Liver (tissue), 9 donors: ENCODE data around the gene SCEL. TPM values are rescaled to one million over a fixed set of nuclear protein-coding genes. Genes with fewer than 3 reads are reported as not detected.

ENCODE experiments used
- DNase-seq: peaks from one replicate; pipeline ENCODE4 v3.0.0-alpha.2; 2017; ENCODE audit warnings: low spot score
- H3K27ac ChIP-seq, 2 donors: one replicate each; pipeline ENCODE4 v1.7.0; 2013; ENCODE audit warnings: inconsistent platforms in 2 of 2, low read length in 2 of 2, control low read depth in 1 of 2, low read depth in 1 of 2, mild to moderate bottlenecking in 1 of 2
- H3K27me3 ChIP-seq, 4 donors: one replicate each; pipeline versions ENCODE4 v1.6.1 to v1.7.0; 2013; ENCODE audit warnings: low read length in 3 of 4, inconsistent platforms in 1 of 4, mild to moderate bottlenecking in 1 of 4, moderate library complexity in 1 of 4; ENCODE audit not compliant: control insufficient read depth in 4 of 4, insufficient read depth in 4 of 4
- H3K36me3 ChIP-seq, 4 donors: one replicate each; pipeline versions ENCODE4 v1.6.1 to v1.7.0; 2013; ENCODE audit warnings: low read length in 3 of 4, mild to moderate bottlenecking in 3 of 4, low read depth in 1 of 4, moderate library complexity in 1 of 4; ENCODE audit not compliant: control insufficient read depth in 4 of 4, insufficient read depth in 3 of 4
- H3K4me1 ChIP-seq, 4 donors: one replicate each; pipeline versions ENCODE4 v1.6.1 to v1.7.0; 2013; ENCODE audit warnings: low read length in 3 of 4, mild to moderate bottlenecking in 3 of 4, moderate library complexity in 1 of 4; ENCODE audit not compliant: control insufficient read depth in 4 of 4, insufficient read depth in 4 of 4
- H3K4me3 ChIP-seq, 3 donors: one replicate each; pipeline versions ENCODE4 v1.6.1 to v1.7.0; 2013; ENCODE audit warnings: low read length in 3 of 3, control low read depth in 1 of 3, low read depth in 1 of 3, mild to moderate bottlenecking in 1 of 3
- H3K9ac ChIP-seq, 2 donors: one replicate each; pipeline ENCODE4 v1.7.0; 2013; ENCODE audit warnings: low read length in 2 of 2, mild to moderate bottlenecking in 2 of 2, moderate library complexity in 2 of 2, control low read depth in 1 of 2, low read depth in 1 of 2
- H3K9me3 ChIP-seq, 4 donors: one replicate each; pipeline versions ENCODE4 v1.6.1 to v1.7.0; 2013; ENCODE audit warnings: low read length in 3 of 4; ENCODE audit not compliant: control insufficient read depth in 4 of 4
- CTCF ChIP-seq: fragments of 150-350 bp; IDR thresholded peaks from 2 replicates; pipeline ENCODE4 v1.5.1; 2017; ENCODE audit warnings: improper control_type of control experiment, low read depth, low read length; ENCODE audit not compliant: missing input control
- EGR1 ChIP-seq, 2 donors: IDR thresholded peaks; 2 replicates each; pipeline ENCODE4 v1.6.1; 2016 to 2018; ENCODE audit warnings: antibody characterized with exemption in 2 of 2, low read depth in 2 of 2
- FOXA1 ChIP-seq: IDR thresholded peaks from 2 replicates; pipeline ENCODE4 v1.6.1; 2016; ENCODE audit warnings: antibody characterized with exemption
- FOXA2 ChIP-seq: IDR thresholded peaks from 2 replicates; pipeline ENCODE4 v1.6.1; 2016; ENCODE audit warnings: antibody characterized with exemption
- GABPA ChIP-seq, 2 donors: IDR thresholded peaks in 1 of 2; conservative IDR thresholded peaks in 1 of 2; 2 replicates each; pipeline ENCODE4 v1.6.1; 2016; ENCODE audit warnings: antibody characterized with exemption in 2 of 2, mild to moderate bottlenecking in 1 of 2, moderate library complexity in 1 of 2
- HNF4A ChIP-seq, 2 donors: conservative IDR thresholded peaks; 2 replicates each; pipeline ENCODE4 v1.6.1; 2016; ENCODE audit warnings: antibody characterized with exemption in 2 of 2, mild to moderate bottlenecking in 2 of 2
- HNF4G ChIP-seq: IDR thresholded peaks from 2 replicates; pipeline ENCODE4 v1.6.1; 2016; ENCODE audit warnings: antibody characterized with exemption
- JUND ChIP-seq, 2 donors: IDR thresholded peaks; 2 replicates each; pipeline ENCODE4 v1.6.1; 2016; ENCODE audit warnings: antibody characterized with exemption in 2 of 2
- MAX ChIP-seq: IDR thresholded peaks from 2 replicates; pipeline ENCODE4 v1.6.1; 2016; ENCODE audit warnings: antibody characterized with exemption
- NR2F2 ChIP-seq: IDR thresholded peaks from 2 replicates; pipeline ENCODE4 v1.6.1; 2016; ENCODE audit warnings: antibody characterized with exemption
- RAD21 ChIP-seq, 2 donors: IDR thresholded peaks; 2 replicates each; pipeline ENCODE4 v1.6.1; 2016; ENCODE audit warnings: antibody characterized with exemption in 2 of 2, mild to moderate bottlenecking in 2 of 2
- RXRA ChIP-seq, 2 donors: IDR thresholded peaks; 2 replicates each; pipeline ENCODE4 v1.6.1; 2017 to 2018; ENCODE audit warnings: antibody characterized with exemption in 2 of 2, mild to moderate bottlenecking in 1 of 2
- SP1 ChIP-seq: IDR thresholded peaks from 2 replicates; pipeline ENCODE4 v1.6.1; 2018; ENCODE audit warnings: antibody characterized with exemption, mild to moderate bottlenecking
- TAF1 ChIP-seq: conservative IDR thresholded peaks from 2 replicates; pipeline ENCODE4 v1.6.1; 2016; ENCODE audit warnings: antibody characterized with exemption, mild to moderate bottlenecking
- YY1 ChIP-seq: IDR thresholded peaks from 2 replicates; pipeline ENCODE4 v1.6.1; 2016; ENCODE audit warnings: antibody characterized with exemption, mild to moderate bottlenecking
- WGBS: extraction: QIAGEN DNeasy Blood & Tissue Kit; methylation state at CpG from one replicate; pipeline ENCODE4 v1.1.7; 2013; 5-methylcytosine and 5-hydroxymethylcytosine counted together
- polyA plus RNA-seq, 2 donors: library from polyadenylated mRNA; stranded (reverse) in 1 of 2; unstranded in 1 of 2; fragments of 200-250 nt in 1 of 2; fragments of >200 nt in 1 of 2; fragmentation: Nextera tagmentation in 1 of 2; extraction: Ambion mirVana in 1 of 2; gene quantifications; one replicate each; pipeline versions ENCODE4 v1.2.1 to v1.2.3, GENCODE V29; 2013 to 2015
- total RNA-seq, 2 donors: library from RNA; depleted of rRNA; stranded (reverse); fragments of >200 nt; gene quantifications; one replicate each; pipeline ENCODE4 v1.2.3, GENCODE V29; 2014
- TF ChIP-seq, protein P1 (sequence below): IDR thresholded peaks from 2 replicates; pipeline ENCODE4 v1.6.1; 2016; ENCODE audit warnings: antibody characterized with exemption
- TF ChIP-seq, protein P2 (sequence below): IDR thresholded peaks from 2 replicates; pipeline ENCODE4 v1.6.1; 2016; ENCODE audit warnings: antibody characterized with exemption, mild to moderate bottlenecking
- TF ChIP-seq, protein P3 (sequence below): IDR thresholded peaks from 2 replicates; pipeline ENCODE4 v1.6.1; 2016; ENCODE audit warnings: antibody characterized with exemption
- donor health status: healthy.
- donor health status: healthy.
- donor health status: healthy.
- donor health status: healthy.
- donor health status: healthy.

The SCEL gene
- total and polyA plus RNA-seq, 4 donors: 0.02 TPM; not detected in 3

- no peak for DNase-seq
- no peak overlapping the region for H3K27ac ChIP-seq
- no peak overlapping the region for H3K4me3 ChIP-seq
- TF ChIP-seq HNF4G: no peak
- TF ChIP-seq, protein P1, sequence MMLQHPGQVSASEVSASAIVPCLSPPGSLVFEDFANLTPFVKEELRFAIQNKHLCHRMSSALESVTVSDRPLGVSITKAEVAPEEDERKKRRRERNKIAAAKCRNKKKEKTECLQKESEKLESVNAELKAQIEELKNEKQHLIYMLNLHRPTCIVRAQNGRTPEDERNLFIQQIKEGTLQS: no peak
- TF ChIP-seq RXRA (IDR thresholded peaks at IDR 0.05): no peak
- no peak for TF ChIP-seq YY1
- TF ChIP-seq, protein P2, sequence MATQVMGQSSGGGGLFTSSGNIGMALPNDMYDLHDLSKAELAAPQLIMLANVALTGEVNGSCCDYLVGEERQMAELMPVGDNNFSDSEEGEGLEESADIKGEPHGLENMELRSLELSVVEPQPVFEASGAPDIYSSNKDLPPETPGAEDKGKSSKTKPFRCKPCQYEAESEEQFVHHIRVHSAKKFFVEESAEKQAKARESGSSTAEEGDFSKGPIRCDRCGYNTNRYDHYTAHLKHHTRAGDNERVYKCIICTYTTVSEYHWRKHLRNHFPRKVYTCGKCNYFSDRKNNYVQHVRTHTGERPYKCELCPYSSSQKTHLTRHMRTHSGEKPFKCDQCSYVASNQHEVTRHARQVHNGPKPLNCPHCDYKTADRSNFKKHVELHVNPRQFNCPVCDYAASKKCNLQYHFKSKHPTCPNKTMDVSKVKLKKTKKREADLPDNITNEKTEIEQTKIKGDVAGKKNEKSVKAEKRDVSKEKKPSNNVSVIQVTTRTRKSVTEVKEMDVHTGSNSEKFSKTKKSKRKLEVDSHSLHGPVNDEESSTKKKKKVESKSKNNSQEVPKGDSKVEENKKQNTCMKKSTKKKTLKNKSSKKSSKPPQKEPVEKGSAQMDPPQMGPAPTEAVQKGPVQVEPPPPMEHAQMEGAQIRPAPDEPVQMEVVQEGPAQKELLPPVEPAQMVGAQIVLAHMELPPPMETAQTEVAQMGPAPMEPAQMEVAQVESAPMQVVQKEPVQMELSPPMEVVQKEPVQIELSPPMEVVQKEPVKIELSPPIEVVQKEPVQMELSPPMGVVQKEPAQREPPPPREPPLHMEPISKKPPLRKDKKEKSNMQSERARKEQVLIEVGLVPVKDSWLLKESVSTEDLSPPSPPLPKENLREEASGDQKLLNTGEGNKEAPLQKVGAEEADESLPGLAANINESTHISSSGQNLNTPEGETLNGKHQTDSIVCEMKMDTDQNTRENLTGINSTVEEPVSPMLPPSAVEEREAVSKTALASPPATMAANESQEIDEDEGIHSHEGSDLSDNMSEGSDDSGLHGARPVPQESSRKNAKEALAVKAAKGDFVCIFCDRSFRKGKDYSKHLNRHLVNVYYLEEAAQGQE: no peak
- no peak for TF ChIP-seq FOXA2
- TF ChIP-seq MAX: no peak
- TF ChIP-seq JUND (IDR thresholded peaks at IDR 0.05): no peak
- no peak for TF ChIP-seq RAD21 (IDR thresholded peaks at IDR 0.05)
- TF ChIP-seq FOXA1: no peak
- TF ChIP-seq GABPA (IDR thresholded peaks at IDR 0.05 in 1 of 2, conservative IDR thresholded peaks at IDR 0.05 in 1 of 2): no peak
- TF ChIP-seq HNF4A (conservative IDR thresholded peaks at IDR 0.05): no peak
- no peak for TF ChIP-seq NR2F2
- TF ChIP-seq SP1: no peak
- TF ChIP-seq TAF1: no peak
- TF ChIP-seq EGR1 (IDR thresholded peaks at IDR 0.05; ENCODE audit: low read depth in 2 of 2): no peak
- TF ChIP-seq CTCF: no peak
- no peak overlapping the region for H3K9ac ChIP-seq
- peaks cover 0 to 3% (median 0%) of the 10 kb centered on the region in 4 donors for H3K4me1 ChIP-seq
- peaks cover 0 to 5% (median 0%) of the 10 kb centered on the region in 4 donors for H3K27me3 ChIP-seq
- WGBS: 43% methylated on average over 1 of the region's 1 CpG
- no peaks in the 10 kb centered on the region for H3K9me3 ChIP-seq
- H3K36me3 ChIP-seq: no peaks in the 10 kb centered on the region
These were observed 61.3 kb downstream of the SCEL start for GRCh38 chr13:77596777-77597176.

DNA sequence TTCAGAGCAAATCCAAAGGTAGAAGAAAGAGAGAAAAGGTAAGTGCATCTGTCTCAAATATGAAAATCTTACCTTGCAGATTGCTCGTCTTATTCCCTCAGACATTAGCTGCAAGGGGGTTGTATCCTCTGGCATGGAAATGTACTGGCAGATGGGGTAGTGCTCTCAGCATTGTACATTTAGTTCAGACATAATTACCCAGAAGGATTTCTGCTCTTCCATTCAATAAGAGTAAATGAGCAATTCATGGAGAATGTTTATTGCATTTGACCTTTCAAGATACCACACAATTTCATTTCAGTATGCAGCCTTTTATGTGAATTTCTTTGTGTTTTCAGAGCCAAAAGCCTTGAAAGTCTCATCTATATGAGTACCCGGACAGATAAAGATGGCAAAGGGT lies 63.8 kb downstream of the SCEL start:
- H3K4me1 ChIP-seq: no peaks in the 10 kb centered on the region
- peaks cover 0 to 5% (median 0%) of the 10 kb centered on the region in 4 donors for H3K27me3 ChIP-seq
- H3K36me3 ChIP-seq: no peaks in the 10 kb centered on the region
- H3K9ac ChIP-seq: no peak overlapping the region
- H3K9me3 ChIP-seq: no peaks in the 10 kb centered on the region
- H3K4me3 ChIP-seq: no peak overlapping the region
- TF ChIP-seq RAD21 (IDR thresholded peaks at IDR 0.05): no peak
- no peak for TF ChIP-seq FOXA1
- TF ChIP-seq SP1: no peak
- no peak for TF ChIP-seq YY1
- TF ChIP-seq, protein P2: no peak
- TF ChIP-seq TAF1: no peak
- no peak for TF ChIP-seq FOXA2
- TF ChIP-seq HNF4G: no peak
- TF ChIP-seq HNF4A (conservative IDR thresholded peaks at IDR 0.05): no peak
- no peak for TF ChIP-seq NR2F2
- no peak for TF ChIP-seq GABPA (IDR thresholded peaks at IDR 0.05 in 1 of 2, conservative IDR thresholded peaks at IDR 0.05 in 1 of 2)
- TF ChIP-seq RXRA (IDR thresholded peaks at IDR 0.05): no peak
- TF ChIP-seq, protein P3, sequence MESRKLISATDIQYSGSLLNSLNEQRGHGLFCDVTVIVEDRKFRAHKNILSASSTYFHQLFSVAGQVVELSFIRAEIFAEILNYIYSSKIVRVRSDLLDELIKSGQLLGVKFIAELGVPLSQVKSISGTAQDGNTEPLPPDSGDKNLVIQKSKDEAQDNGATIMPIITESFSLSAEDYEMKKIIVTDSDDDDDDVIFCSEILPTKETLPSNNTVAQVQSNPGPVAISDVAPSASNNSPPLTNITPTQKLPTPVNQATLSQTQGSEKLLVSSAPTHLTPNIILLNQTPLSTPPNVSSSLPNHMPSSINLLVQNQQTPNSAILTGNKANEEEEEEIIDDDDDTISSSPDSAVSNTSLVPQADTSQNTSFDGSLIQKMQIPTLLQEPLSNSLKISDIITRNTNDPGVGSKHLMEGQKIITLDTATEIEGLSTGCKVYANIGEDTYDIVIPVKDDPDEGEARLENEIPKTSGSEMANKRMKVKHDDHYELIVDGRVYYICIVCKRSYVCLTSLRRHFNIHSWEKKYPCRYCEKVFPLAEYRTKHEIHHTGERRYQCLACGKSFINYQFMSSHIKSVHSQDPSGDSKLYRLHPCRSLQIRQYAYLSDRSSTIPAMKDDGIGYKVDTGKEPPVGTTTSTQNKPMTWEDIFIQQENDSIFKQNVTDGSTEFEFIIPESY: no peak
- TF ChIP-seq, protein P1: no peak
- WGBS: 86% methylated on average over 2 of the region's 2 CpGs
- no peak for DNase-seq
- H3K27ac ChIP-seq: no peak overlapping the region
